ENCODE measurements around the gene ATOH1.

DNA sequence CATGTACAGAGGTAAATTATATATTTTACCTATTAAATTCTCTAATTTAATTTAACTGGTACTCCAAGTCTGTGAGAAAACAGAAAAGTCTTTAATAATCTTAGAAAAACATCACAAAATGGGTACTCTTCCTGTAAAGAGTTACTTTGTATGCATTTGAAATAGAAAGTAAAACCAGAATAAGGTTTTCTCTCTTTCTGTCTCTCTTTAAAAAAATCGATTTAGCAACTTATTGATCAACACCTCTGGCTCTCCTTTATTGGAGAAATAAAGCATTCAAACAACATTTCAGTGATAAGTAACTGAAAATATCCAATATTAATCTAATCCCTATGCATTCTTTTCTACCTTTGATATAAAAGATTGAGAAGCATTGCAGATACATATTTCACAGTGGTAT lies 27.4 kb downstream of the ATOH1 start:
- TF ChIP-seq, protein P1, sequence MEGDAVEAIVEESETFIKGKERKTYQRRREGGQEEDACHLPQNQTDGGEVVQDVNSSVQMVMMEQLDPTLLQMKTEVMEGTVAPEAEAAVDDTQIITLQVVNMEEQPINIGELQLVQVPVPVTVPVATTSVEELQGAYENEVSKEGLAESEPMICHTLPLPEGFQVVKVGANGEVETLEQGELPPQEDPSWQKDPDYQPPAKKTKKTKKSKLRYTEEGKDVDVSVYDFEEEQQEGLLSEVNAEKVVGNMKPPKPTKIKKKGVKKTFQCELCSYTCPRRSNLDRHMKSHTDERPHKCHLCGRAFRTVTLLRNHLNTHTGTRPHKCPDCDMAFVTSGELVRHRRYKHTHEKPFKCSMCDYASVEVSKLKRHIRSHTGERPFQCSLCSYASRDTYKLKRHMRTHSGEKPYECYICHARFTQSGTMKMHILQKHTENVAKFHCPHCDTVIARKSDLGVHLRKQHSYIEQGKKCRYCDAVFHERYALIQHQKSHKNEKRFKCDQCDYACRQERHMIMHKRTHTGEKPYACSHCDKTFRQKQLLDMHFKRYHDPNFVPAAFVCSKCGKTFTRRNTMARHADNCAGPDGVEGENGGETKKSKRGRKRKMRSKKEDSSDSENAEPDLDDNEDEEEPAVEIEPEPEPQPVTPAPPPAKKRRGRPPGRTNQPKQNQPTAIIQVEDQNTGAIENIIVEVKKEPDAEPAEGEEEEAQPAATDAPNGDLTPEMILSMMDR (IDR thresholded peaks at IDR 0.05) = no peak
- TF ChIP-seq POLR2A (IDR thresholded peaks at IDR 0.05) (no peak), POLR2AphosphoS5 (IDR thresholded peaks at IDR 0.05) (no peak)
